NK-92 treated with Interleukin-12 subunit alpha and Interleukin-12 subunit beta, amount 100 ng/mL, for 24 hours (cell line): ENCODE measurements around the gene CHD1.

Source experiments
- DNase-seq: peaks from one replicate; lab custom pipeline; 2025; lab: John Stamatoyannopoulos, UW

The CHD1 gene

GRCh38 chr5:98899456-98899855 is 29.4 kb downstream of the CHD1 start:
- DNase-seq: no peak

DNA sequence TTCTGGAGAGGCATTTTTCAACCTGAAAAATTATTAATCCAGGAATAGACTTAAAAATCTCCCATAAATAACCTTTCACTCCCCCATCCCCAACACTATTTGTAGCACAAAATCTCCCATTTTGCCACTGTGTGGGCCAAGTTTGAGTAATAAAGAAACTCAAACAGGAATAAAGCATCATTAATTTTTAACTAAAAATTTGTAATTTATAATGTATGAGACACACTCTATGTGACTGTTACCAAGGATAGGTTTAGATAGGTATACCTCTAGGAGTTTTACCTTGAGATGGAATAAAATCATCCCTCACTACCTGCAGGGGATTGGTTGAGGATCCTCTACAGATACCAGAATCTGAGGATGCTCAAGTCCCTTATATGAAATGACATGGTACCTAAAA is 30.1 kb downstream of the CHD1 start:
- no peak for DNase-seq

- no peak for DNase-seq
Observed at GRCh38 chr5:98891591-98891990, 37.2 kb downstream of the CHD1 start.

DNA sequence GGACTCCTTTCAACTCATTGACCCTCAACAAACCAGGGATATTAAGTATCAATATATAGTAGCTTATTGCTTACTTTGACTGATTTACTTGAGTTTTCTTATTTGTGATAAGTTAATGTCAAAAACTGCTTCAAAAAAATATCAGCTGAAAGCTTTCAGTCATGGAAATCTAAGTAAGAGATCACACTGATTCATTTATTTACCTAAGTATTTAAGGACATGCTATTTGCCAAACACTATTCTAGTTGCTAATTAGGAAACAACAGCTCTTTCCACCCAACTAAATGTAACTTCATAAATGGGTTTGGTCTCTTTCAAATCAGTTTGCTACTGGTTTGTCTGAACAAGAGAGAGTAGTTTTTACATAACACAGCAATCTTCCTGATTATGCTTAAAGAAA is 48.2 kb downstream of the CHD1 start:
- DNase-seq: no peak

GRCh38 chr5:98880151-98880550 is 48.7 kb downstream of the CHD1 start:
- DNase-seq: no peak

DNA sequence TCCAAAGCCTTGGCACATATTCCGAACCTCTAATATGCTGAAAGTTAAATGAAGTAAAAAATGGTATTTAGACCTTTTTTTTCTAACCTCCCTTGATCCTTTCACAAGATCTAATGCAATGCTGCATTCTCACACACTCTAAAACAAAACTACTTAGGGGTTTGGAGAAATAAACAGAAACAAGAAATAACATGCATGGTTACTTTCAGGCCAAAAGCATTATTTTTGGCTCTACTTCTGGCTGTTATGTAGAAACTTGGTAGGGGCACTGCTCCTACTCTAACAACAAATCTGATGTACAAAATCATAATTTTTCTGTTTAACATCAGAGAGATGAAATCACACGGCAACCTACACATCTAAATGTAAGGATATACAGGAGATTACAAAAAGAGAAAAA is 51.2 kb downstream of the CHD1 start:
- DNase-seq: no peak

DNA sequence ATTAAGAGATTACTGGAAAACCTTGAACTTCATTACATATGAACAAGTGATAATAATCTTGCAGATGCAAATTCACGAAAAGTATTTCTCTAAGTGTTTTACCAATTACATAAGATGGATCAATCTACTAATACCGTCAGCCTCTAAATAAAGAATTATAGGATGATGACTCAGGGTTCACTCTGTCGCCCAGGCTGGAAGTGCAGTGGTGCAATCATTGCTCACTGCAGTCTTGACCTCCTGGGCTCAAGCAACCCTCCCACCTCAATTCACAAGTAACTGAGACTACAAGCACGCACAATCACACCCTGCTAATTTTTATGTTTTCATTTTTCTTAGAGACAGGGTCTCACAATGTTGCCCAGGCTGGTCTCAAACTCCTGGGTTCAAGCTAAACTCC is 56.1 kb downstream of the CHD1 start:
- no peak for DNase-seq

DNA sequence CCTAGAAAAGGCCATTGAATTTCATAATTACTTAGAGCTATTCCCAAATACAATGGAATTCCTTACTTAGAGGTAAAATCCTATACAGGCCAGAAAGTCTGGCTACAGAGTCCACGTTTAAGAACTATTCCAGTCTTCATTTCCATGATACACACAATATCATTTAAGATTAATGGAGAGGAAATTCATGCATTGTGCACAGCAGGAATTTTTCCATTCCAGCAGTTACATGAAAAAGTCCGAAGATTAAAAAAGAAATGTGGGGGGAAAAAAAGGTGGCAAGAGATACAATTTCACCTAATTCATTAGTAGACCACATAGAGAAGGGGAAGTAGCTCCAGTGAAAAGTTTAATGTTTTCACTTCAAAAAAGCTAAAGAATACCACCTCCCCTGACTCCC is 63.1 kb downstream of the CHD1 start:
- DNase-seq: no peak

DNA sequence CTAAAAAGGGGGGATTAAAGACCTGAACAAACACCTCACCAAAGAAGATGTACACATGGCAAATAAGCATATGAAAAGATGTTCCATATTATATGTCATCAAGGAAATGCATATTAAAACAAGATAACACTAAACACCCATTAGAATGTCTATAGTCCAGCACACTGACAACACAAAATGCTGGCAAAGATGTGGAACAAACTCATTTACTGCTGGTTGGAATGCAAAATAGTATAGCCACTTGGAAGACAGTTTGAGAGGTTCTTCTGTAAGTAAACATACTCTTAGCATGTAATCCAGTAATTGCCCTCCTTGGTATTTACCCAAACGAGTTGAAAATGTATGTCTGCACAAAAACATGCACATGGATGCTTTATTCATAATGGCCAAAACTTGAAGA is 81.8 kb downstream of the CHD1 start:
- no peak for DNase-seq

DNA sequence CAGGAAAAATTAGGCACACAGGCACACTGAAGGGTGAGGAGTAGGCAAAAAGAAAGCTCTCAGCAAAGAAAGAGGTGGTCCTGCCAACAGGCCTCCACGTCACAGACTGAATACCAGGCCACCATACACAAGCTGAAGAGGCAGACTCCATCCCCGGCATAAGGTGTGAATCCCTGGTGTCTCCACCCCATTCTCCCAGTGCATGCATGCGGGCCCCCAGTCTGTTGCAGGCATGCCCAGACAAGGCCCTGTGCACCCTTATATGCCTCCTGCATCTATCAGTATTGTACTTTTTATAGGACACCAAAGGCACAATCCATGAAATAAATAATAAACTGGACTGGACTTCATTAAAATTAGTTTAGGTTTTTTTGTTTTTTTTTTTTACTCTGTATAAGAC is 82.3 kb downstream of the CHD1 start:
- DNase-seq: no peak

- DNase-seq: no peak
Observed at GRCh38 chr5:98845878-98846277, 82.9 kb downstream of the CHD1 start.

- no peak for DNase-seq
Observed at GRCh38 chr5:98844865-98845264, 83.9 kb downstream of the CHD1 start.

DNA sequence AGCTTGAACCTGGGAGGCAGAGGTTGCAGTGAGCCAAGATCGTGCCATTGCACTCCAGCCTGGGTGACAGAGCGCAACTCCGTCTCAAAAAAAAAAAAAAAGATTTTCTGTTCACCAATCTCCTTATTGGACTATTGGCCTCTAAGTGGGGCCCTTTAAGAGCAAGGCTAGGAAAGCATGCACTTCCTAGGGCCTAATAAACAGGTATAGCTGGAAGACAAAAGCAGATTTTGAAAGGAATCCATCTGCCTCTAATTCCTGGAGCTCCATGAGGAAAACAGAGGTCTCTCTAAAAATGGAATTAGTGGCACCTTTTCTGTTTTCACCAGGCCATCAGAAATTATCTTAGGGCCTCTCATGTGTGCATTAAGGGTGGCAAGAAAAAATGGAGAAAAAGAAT is 85.3 kb downstream of the CHD1 start:
- DNase-seq: no peak

- no peak for DNase-seq
Observed at GRCh38 chr5:98840946-98841345, 87.9 kb downstream of the CHD1 start.

DNA sequence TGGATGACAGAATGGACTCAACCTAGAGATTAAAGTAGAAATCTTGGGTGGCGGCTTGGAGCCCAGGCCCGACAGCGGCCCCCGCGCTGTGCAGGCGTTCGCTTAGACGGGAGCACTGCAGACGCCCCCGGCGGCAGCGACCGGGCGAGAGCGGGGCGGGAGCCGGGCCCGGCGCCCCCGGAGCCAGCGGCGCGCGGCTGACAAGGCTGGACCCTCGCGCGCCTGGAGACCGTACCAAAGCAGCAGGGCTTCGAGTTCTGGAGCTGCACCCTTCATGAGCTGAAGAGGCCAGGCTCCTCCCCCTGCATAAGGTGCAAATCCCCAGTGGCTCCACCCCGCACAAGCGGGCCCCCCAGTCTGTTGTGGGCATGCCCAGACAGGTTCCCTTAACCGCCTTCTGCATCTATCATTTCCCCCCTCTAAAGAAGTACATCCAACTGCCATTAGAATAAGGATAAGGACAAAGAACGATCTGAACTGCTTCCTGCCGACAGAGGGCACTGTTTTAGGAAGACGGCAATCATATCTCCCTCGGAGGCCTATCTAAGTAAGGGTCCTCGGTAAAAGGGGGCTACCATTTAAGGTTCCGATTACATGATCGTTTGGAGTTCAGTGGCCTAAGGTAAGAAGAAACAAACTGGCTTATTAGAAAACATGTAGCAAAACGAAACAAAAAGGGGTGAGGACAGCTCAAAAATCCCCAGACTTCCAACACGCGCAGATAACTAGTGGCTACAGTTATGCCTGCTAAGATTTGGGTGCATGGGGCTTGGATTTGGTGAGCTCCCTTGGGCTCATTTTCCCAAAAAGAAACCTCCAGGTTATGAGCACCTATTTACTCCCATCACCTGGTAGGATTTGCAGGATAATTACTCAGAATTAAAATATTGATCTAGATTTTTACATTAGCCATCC is 89.1 kb downstream of the CHD1 start:
- no peak for DNase-seq

GRCh38 chr5:98836175-98836574 is 92.6 kb downstream of the CHD1 start:
- DNase-seq: no peak

- DNase-seq: no peak
Observed at GRCh38 chr5:98827588-98828284, 101.1 kb downstream of the CHD1 start.

GRCh38 chr5:98827161-98827560 is 101.6 kb downstream of the CHD1 start:
- no peak for DNase-seq

- DNase-seq: no peak
Observed at GRCh38 chr5:98825582-98826375, 103.0 kb downstream of the CHD1 start.

GRCh38 chr5:98816582-98817222 is 112.1 kb downstream of the CHD1 start:
- DNase-seq: no peak

DNA sequence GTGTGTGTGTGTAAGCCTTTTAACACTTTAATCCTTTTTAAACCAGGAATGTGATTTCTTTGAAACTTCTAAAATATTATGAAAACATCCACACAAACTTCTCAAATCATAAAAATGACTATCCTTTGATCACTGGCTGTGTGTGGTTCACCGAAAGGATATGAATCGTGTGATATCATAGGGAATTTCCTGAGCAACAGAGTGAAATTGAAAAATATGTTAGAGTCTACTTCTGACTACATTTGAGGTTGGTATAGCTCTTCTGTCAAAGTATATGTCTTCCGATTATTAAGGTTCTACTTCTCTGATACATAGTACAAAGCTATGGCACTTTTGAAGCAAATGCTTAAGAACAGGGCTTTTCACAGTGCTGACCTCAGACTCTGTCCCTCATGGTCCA is 115.1 kb downstream of the CHD1 start:
- no peak for DNase-seq

- no peak for DNase-seq
Observed at GRCh38 chr5:98810206-98810605, 118.6 kb downstream of the CHD1 start.
